Measurements from ENCODE around the gene ARHGAP18. TPM values are rescaled to one million over a fixed set of nuclear protein-coding genes. Genes with fewer than 3 reads are reported as not detected.
A peak's percentile ranks its signal among the peaks of the same experiment; 100 is the strongest.

ARHGAP18 gene
- total RNA-seq, 1 experiment from 2014 or later, result 2.4 TPM

DNA sequence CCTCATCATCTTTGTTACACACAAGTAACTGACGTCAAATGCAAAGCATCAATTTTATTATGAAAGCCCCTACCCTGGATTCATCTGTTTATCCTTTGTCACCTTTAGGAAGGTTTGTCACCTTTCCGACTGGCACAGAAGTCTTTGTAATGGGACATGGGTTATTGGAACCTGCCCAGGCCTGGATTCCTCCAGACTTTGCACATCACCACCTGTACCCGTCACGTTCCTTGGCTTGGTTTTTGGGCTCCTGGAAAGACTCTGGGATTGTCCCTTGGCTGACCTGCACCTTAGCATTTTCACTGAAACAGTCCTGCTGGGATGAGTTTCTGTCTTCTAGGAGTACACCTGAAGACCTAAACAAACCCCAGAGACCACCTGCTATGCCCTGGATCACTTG is 15.4 kb upstream of the ARHGAP18 start:
- Histone ChIP-seq H3K4me1 (ENCODE audit: insufficient read depth, low read length) (peaks cover 5% of the 10 kb centered on the region; the same call in 1 of the 2 replicates), H3K23me2 (ENCODE audit: insufficient read length, low read depth, low read length, poor library complexity, severe bottlenecking) (no peaks in the 10 kb centered on the region), H2AK5ac (ENCODE audit: insufficient read length, low read length) (no peak overlapping the region), H3K79me2 (ENCODE audit: insufficient read depth, low read length) (no peaks in the 10 kb centered on the region), H2BK120ac (ENCODE audit: low read depth, low read length, poor library complexity, severe bottlenecking) (no peak overlapping the region), H3K27me3 (ENCODE audit: insufficient read depth, low read length) (no peaks in the 10 kb centered on the region), H3K27ac (ENCODE audit: insufficient read length, low read depth, low read length) (no peak overlapping the region), H3T11ph (ENCODE audit: low read length) (no peak overlapping the region), H2AFZ (ENCODE audit: low read length) (no peak overlapping the region), H3K23ac (ENCODE audit: insufficient read length, low read depth, low read length) (no peak overlapping the region), H2BK20ac (ENCODE audit: low read depth, low read length, poor library complexity, severe bottlenecking) (no peak overlapping the region), H2BK12ac (ENCODE audit: insufficient read length, low read depth, low read length) (no peak overlapping the region), H3K56ac (ENCODE audit: insufficient read length, low read depth, low read length) (no peak overlapping the region), H2BK15ac (ENCODE audit: low read depth, low read length) (no peak overlapping the region), H3K9me3 (ENCODE audit: control insufficient read depth, low read depth, low read length) (no peaks in the 10 kb centered on the region), H4K20me1 (ENCODE audit: control insufficient read depth, insufficient read depth, insufficient read length) (no peaks in the 10 kb centered on the region), H4K8ac (replicated peaks; ENCODE audit: insufficient read length, low read depth, low read length) (no peak overlapping the region), H4K5ac (ENCODE audit: insufficient read length, low read depth, low read length) (no peak overlapping the region), H3K9ac (ENCODE audit: extremely low read depth, insufficient read length, low read length) (no peak overlapping the region), H3K79me1 (ENCODE audit: insufficient read depth, low read depth, low read length, poor library complexity, severe bottlenecking) (no peaks in the 10 kb centered on the region), H3K18ac (ENCODE audit: insufficient read length, low read depth, low read length) (no peak overlapping the region), H3K14ac (ENCODE audit: insufficient read depth, low read length) (no peak overlapping the region), H3K4me2 (ENCODE audit: insufficient read depth, insufficient read length, low read length) (no peak overlapping the region), H4K91ac (ENCODE audit: insufficient read length, low read depth, low read length) (no peak overlapping the region), H3K4ac (ENCODE audit: low read depth, low read length) (no peak overlapping the region), H2BK5ac (ENCODE audit: insufficient read length, low read length) (no peak overlapping the region)
- Mint-ChIP-seq H3K9me3 (no peaks in the 10 kb centered on the region), H3K27me3 (ENCODE audit: low read depth) (no peaks in the 10 kb centered on the region), H3K4me1 (peaks cover 12 to 19% of the 10 kb centered on the region in 2 experiments; a peak in 3 of 4 replicates), H3K36me3 (ENCODE audit: insufficient read depth in 1 of 3, low read depth in 3 of 3) (no peaks in the 10 kb centered on the region), H3K4me3 (no peak overlapping the region), H3K27ac (peak overlapping the region in 1 of 3 experiments; percentile 15; a peak in 1 of 7 replicates)
- TF ChIP-seq, protein P1, sequence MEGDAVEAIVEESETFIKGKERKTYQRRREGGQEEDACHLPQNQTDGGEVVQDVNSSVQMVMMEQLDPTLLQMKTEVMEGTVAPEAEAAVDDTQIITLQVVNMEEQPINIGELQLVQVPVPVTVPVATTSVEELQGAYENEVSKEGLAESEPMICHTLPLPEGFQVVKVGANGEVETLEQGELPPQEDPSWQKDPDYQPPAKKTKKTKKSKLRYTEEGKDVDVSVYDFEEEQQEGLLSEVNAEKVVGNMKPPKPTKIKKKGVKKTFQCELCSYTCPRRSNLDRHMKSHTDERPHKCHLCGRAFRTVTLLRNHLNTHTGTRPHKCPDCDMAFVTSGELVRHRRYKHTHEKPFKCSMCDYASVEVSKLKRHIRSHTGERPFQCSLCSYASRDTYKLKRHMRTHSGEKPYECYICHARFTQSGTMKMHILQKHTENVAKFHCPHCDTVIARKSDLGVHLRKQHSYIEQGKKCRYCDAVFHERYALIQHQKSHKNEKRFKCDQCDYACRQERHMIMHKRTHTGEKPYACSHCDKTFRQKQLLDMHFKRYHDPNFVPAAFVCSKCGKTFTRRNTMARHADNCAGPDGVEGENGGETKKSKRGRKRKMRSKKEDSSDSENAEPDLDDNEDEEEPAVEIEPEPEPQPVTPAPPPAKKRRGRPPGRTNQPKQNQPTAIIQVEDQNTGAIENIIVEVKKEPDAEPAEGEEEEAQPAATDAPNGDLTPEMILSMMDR (conservative IDR thresholded peaks at IDR 0.05), result no peak
- no CpG with 5 or more reads among the region's 4 CpGs for WGBS (ENCODE audit: extremely low coverage, insufficient read length, low lambda C conversion rate)
- no peak for DNase-seq
